GM21786 (cell line): ENCODE measurements around the gene HRG.

Experiments
- ATAC-seq: cut with Tn5 transposase; IDR thresholded peaks from one replicate; pipeline ENCODE4 v1.9.1; 2021; ENCODE audit not compliant: unreplicated experiment

HRG gene

GRCh38 chr3:186637686-186638085 lies 28.1 kb upstream of the HRG start:
- no peak for ATAC-seq

- ATAC-seq = no peak
Measured at GRCh38 chr3:186638259-186638658, 27.6 kb upstream of the HRG start.

GRCh38 chr3:186639778-186640472 lies 25.9 kb upstream of the HRG start, which contains the start of gene FETUB:
Gene FETUB (plus strand): TSS chr3:186640399. CDS start chr3:186640461, 62 bp downstream.
- no peak for ATAC-seq

- ATAC-seq = no peak
Measured at GRCh38 chr3:186640473-186640818, 25.4 kb upstream of the HRG start.

GRCh38 chr3:186640929-186641328 lies 24.9 kb upstream of the HRG start:
- no peak for ATAC-seq

GRCh38 chr3:186642014-186642413 lies 23.8 kb upstream of the HRG start:
- ATAC-seq = no peak

- ATAC-seq = no peak
Measured at GRCh38 chr3:186643493-186643892, 22.3 kb upstream of the HRG start.

GRCh38 chr3:186644683-186645082 lies 21.1 kb upstream of the HRG start:
- no peak for ATAC-seq

GRCh38 chr3:186646106-186646505 lies 19.7 kb upstream of the HRG start:
- no peak for ATAC-seq

- no peak for ATAC-seq
Measured at GRCh38 chr3:186646841-186647240, 19.0 kb upstream of the HRG start.

GRCh38 chr3:186648851-186649250 lies 17.0 kb upstream of the HRG start:
- no peak for ATAC-seq

GRCh38 chr3:186651678-186652215 lies 14.1 kb upstream of the HRG start:
- ATAC-seq = no peak

GRCh38 chr3:186653080-186653707 lies 12.6 kb upstream of the HRG start:
- ATAC-seq = peak; percentile 97

GRCh38 chr3:186653984-186654383 lies 11.8 kb upstream of the HRG start:
- ATAC-seq = no peak

GRCh38 chr3:186663361-186664118 lies 2.3 kb upstream of the HRG start:
- no peak for ATAC-seq

- ATAC-seq = no peak
Measured at GRCh38 chr3:186664119-186664495, 1.7 kb upstream of the HRG start.

- ATAC-seq = no peak
Measured at GRCh38 chr3:186664506-186664905, 1.3 kb upstream of the HRG start.

GRCh38 chr3:186668426-186668825 lies 2.6 kb downstream of the HRG start:
- ATAC-seq = no peak

GRCh38 chr3:186669378-186670084 lies 3.7 kb downstream of the HRG start:
- ATAC-seq = no peak

- no peak for ATAC-seq
Measured at GRCh38 chr3:186670155-186670554, 4.3 kb downstream of the HRG start.

- ATAC-seq = no peak
Measured at GRCh38 chr3:186671051-186671450, 5.2 kb downstream of the HRG start.
